Measurements from ENCODE around the gene CAPN14.

The CAPN14 gene

DNA sequence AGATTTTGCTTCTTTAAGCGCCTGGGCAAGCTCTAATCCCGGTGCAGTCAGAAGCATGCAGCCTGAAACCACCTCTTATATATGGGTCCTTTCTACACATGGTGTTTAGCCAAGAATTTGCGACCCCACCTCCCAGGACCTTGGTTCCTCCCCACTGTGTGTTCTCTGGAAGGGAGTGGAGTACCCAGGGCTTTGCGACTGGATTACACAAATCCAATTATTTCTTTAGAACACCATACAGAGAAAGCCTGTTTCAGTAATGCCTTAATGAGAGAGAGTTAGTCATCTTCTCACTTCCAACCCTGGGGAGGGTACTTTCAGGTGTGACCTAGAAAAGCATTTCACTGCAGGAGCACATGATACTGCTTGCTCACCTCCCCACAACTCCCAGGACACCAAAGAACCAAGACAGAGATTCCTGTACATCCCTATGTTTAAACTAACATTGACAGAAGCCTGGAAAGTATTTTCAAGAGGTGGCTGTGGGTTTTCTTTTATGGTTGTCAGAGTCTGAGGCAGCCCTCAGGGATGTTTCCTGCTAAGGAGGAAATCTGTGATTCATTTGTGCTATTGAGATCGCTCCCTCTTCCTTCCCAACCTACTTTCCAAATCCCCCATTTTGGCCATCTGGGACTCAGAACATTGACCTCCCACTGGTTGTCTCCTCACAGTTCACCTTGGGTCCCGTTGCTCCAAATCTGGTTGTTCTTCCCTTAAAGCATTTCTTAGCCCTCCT lies at the start of gene CAPN14:
Gene CAPN14, minus strand, starts transcription at position 51 of the 736 bp plus-strand sequence. CDS start 12,068 bp downstream, outside the sequence.
- no peak for DNase-seq

GRCh38 chr2:31266804-31267203 lies 49.5 kb upstream of the CAPN14 start:
- no peak for DNase-seq

GRCh38 chr2:31265234-31265633 lies 47.9 kb upstream of the CAPN14 start:
- DNase-seq: no peak

- DNase-seq: no peak
Measured at GRCh38 chr2:31263636-31264190, 46.4 kb upstream of the CAPN14 start.

- DNase-seq: no peak
Measured at GRCh38 chr2:31260870-31261269, 43.6 kb upstream of the CAPN14 start.

DNA sequence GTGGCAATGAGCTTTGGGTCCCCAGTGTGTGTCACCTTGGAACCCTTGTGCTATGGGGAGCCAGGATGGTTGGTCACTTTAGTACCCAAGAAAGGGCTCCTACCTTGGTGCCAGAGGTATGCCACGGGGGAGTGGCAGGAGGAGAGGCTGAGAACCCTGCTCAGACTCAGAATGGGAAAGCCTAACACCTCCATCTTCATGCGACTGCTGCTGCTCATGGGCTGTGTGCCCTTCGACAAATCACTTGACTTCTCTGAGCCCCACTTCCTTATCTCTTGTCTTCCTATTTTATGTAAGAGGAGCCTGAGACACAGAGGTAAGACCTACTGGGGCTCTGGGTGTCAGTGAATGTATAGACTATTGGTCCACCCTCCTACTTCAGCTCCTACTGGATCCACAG lies 41.8 kb upstream of the CAPN14 start:
- DNase-seq: no peak

DNA sequence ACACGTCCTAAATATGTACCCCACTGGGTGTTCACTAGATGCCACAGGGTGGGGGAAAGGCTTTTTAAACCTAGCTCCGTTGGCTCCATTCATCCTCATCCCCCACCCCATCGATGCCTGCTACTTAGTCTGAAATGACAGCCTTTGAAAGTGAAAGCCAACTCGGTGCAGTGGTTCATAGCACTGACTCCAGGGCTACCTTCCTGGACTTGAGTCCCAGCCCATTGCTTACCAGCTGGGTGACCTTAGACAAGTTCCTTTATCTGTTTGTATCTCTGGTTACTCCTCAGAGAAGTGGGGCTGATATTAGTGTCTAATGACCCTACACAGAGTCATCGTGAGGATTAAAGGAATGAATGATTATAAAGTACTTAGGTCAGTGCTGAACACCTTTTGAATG lies 41.0 kb upstream of the CAPN14 start:
- no peak for DNase-seq

DNA sequence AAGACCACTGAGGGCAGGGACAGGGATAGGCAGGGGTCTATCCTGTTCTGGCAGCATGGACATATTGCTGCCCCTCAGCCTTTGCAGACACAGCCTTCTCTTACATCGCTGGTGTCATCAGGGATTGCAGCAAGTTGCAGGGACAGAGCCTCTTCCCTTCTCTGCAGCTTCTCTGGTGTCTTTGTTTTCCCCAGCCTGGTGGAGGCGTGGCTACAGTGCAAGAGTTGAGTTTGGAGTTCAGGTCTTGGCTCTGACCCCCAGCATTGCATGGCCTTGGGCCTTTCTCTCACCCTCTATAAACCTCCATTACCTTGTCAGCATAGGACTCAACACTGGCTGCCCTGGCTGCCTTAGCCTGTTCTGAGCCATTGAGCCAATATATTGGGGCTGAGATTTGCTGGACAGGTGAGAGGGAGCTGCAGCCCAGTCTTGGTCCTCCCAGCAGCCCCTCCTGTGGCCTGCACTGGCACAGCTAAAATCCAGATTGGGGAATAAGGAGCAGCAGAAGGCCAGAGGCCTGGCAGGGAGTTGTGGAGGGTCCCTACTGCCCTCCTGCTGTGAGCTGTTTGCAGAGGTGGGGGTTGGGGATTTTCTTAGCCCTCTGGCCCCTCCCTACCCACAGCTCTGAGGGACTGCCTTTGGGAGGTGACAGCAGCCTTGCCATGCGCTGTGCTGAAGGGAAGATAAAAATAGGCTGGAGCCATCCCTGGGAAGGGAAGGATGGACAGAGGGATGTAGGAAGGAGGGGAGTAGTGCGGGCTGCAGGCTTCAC lies 39.5 kb upstream of the CAPN14 start:
- no peak for DNase-seq

DNA sequence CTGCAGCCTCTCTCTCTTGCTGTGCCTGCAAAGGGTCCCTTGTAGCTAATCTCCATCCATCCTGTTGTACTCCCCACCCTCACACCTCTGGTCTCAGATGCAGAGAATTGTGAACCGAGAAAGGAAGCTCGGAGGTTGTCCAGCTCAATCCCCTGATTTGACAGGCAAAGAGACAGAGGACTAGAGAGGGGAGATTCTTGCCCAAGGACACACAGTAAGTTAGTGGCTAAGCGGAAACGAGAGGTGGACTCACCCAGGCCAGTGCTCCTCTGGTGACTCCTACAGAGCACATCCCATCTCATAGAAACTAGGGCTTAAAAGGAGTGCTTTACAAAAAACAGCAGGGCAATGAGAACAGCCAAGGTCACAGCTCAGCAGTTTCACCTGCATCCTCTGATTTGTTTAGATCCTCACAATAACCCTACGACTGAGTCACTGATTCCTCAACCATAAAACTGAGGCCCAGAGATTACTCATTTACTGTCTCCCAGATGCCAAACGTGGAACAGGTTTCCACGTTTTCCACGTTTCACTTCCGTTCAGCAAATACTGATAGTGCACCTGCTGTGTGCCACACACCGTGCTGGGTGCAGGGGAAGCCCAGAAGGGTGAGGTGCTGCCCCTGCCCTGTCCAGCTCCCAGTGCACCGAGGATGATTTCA lies 38.7 kb upstream of the CAPN14 start:
- no peak for DNase-seq

- no peak for DNase-seq
Measured at GRCh38 chr2:31254237-31255203, 37.2 kb upstream of the CAPN14 start.

DNA sequence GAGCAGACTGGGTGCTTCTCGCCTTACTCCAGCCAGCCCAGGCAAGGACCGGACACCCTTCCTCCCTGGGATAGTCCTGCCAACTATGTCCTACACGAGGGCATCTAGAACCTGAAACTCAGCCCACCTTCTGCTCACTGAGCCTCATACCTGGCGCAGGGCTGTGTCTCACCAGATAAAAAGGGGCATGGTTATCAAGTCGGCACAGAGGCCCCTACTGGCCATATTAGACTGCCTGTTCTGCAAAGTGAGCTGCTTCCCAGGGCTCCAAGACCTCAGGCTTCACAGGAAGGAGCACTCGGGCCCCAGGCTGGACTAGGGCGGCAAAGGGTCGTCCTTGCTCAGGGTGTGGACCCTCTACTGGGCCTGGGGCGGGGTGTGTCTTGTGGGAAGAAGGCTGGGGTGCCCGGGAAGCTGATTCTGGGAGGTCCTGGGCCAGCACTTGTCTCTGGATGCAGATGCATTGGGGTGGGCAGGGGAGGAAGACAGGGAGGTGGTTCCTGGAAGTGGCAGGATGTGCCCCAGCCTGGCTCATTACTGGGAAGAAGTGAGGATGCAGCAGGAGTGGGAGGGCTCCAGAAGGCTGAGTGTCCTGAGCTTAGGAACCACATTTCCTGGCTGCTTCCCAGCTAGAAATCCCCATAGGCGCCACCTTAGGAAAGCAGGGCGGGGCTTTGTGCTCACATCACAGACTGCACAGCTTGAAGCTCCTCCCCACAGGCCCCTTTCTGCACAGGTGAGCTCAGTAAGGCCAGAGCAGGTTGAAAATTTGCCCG lies 36.2 kb upstream of the CAPN14 start:
- DNase-seq: no peak

- no peak for DNase-seq
Measured at GRCh38 chr2:31251851-31252250, 34.5 kb upstream of the CAPN14 start.

DNA sequence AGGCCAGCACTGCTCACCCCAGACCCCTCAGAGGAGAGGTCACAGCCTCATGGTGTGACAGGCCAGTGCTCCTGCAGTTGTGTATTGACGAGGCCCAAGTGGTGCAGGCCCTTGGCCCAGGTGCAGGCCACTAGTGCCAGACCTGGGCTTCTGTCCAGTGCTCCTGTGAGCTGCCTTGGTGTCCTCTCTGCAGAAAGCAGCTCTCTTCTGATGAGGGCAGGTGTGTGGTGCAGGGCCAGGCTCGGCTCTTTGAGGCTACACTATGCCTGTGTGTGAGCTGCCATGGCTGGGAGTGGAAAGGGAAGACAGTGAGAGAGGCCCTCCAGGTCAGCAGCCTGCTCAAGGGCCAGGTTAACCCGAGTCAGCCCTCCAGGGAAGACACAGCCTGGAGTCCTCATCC lies 33.7 kb upstream of the CAPN14 start:
- no peak for DNase-seq

DNA sequence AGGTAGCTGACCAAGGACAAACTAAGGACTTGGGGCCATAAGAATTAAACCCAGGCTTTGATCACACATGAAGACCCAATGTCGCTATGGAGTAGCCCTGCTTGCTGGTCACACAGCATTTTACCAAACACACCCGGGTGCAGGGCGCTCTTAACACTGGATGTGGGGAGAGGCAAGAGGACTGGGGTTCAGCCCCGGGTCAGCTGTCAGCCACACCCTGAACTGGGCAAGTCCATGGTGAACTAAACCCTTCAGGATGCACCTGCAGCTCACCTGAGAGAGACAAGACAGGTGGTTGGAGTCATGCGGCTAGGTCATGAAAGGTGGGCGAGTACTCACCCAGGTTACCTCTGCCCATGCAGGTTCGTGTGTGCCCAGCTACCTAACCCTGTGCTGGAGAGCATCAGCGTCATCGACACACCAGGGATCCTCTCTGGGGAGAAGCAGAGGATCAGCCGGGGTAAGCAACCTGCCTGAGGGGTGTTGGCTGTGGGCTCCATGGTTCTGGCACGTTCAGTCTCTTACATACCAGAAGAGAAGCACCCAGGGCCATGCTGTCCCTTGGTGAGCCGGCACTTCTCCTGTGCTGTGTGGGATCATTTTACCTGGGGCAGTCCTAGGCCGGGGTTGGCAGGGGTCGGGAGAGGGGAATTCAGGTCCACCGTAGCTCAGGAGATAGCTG lies 31.8 kb upstream of the CAPN14 start:
- DNase-seq: no peak

DNA sequence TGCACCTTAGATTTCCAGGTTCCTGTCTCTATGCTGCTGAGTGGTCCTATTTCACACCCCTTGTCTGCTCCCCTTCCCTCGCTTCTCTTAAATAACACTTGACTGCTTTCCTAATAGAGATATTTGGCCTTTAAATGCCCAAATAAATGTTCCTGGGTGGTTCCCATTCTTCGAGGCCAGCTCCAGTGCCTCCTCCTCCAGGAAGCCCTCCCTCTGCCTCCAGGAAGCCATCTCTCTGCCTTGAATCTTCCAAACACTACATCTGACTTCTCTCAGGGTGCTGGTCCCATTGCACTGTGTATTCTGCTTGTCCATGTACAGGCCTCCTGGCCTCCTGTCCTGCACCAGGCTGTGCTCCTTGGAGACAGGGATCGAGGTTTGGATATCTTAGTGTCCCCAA lies 30.8 kb upstream of the CAPN14 start:
- DNase-seq: no peak

DNA sequence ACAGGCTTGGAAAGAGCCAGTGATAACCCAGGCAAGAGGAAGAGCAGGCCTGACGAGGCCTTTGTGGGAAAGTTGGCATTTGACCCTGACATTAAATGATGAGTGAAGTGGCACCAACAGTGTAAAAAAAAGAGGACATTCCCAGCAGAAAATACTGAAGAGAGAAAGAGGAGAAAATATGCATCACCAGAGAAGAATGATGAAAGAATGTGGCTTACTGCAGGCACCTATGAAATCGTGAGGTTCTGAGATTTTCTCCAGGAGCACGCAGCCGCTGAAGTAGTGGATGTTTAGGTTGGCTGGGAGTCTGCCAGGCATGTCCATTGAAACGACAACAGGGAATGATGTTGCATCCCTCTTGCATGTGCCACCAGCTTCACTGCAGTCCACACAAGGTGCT lies 30.4 kb upstream of the CAPN14 start:
- DNase-seq: no peak

- DNase-seq: no peak
Measured at GRCh38 chr2:31246184-31246852, 29.0 kb upstream of the CAPN14 start.

DNA sequence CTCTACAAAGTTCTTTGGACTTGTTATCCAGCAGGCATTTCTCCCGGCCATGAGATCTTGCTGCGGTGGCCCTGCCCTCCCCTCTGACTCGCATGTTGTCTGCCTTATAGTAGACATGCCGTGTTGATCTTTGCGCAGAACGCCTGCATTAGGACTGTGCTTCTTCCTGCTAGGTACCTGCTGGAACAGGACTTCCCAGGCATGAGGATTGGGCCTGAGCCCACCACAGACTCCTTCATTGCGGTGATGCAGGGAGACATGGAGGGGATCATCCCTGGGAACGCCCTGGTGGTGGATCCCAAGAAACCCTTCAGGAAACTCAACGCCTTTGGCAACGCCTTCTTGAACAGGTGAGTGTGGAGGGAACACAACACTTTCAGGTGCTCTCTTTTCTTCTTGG lies 26.8 kb upstream of the CAPN14 start:
- no peak for DNase-seq

DNA sequence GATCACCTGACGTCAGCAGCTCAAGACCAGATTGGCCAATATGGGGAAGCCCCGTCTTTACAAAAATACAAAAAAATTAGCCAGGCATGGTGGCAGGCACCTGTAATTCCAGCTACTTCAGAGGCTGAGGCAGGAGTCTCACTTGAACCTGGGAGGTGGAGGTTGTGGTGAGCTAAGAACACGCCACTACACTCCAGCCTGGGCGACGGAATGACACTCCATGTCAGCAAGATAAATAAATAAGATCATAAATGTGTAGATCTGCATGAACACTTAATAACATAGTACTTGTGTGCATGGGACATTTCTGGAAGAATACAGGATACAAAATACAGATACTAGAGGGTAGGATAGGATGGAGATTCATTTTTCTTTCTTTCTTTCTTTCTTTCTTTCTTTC lies 25.7 kb upstream of the CAPN14 start:
- DNase-seq: no peak

GRCh38 chr2:31241625-31242270 lies 24.4 kb upstream of the CAPN14 start:
- no peak for DNase-seq

All from femur (tissue), 1 donor.